SIG-M5 (cell line): ENCODE data around the gene TSC22D1.
"Not testable (repeated sequence)": the region's sequence is repeated elsewhere in the genome, so short reads cannot be mapped to it uniquely, and the experiment has no call there.

ENCODE experiments used
- DNase-seq: peaks from one replicate; lab custom pipeline; 2025; lab: John Stamatoyannopoulos, UW

The TSC22D1 gene

GRCh38 chr13:44573071-44573470, 3.1 kb downstream of the TSC22D1 start:
- DNase-seq: no peak

GRCh38 chr13:44566601-44567000, 9.5 kb downstream of the TSC22D1 start:
- DNase-seq: no peak

GRCh38 chr13:44565881-44566280, 10.2 kb downstream of the TSC22D1 start:
- DNase-seq: no peak

- no peak for DNase-seq
Measured at GRCh38 chr13:44564936-44565335, 11.2 kb downstream of the TSC22D1 start.

GRCh38 chr13:44562853-44563252, 13.3 kb downstream of the TSC22D1 start:
- DNase-seq: not testable (repeated sequence)

GRCh38 chr13:44561351-44561750, 14.8 kb downstream of the TSC22D1 start:
- no peak for DNase-seq

GRCh38 chr13:44557986-44558385, 18.1 kb downstream of the TSC22D1 start:
- no peak for DNase-seq

GRCh38 chr13:44555207-44555606, 20.9 kb downstream of the TSC22D1 start:
- no peak for DNase-seq

- no peak for DNase-seq
Measured at GRCh38 chr13:44549476-44549875, 26.7 kb downstream of the TSC22D1 start.

- DNase-seq: no peak
Measured at GRCh38 chr13:44546164-44546563, 30.0 kb downstream of the TSC22D1 start.

- no peak for DNase-seq
Measured at GRCh38 chr13:44543369-44543768, 32.8 kb downstream of the TSC22D1 start.

- DNase-seq: no peak
Measured at GRCh38 chr13:44542361-44542760, 33.8 kb downstream of the TSC22D1 start.

- DNase-seq: no peak
Measured at GRCh38 chr13:44541601-44542000, 34.5 kb downstream of the TSC22D1 start.

GRCh38 chr13:44540761-44541434, 35.2 kb downstream of the TSC22D1 start:
- no peak for DNase-seq

- no peak for DNase-seq
Measured at GRCh38 chr13:44537248-44537647, 38.9 kb downstream of the TSC22D1 start.

GRCh38 chr13:44523146-44524015, 52.7 kb downstream of the TSC22D1 start:
- DNase-seq: no peak

- DNase-seq: no peak
Measured at GRCh38 chr13:44519642-44520041, 56.5 kb downstream of the TSC22D1 start.

- no peak for DNase-seq
Measured at GRCh38 chr13:44516771-44517170, 59.4 kb downstream of the TSC22D1 start.

GRCh38 chr13:44514278-44514677, 61.9 kb downstream of the TSC22D1 start:
- DNase-seq: no peak

GRCh38 chr13:44509853-44510252, 66.3 kb downstream of the TSC22D1 start:
- not testable (repeated sequence) for DNase-seq

GRCh38 chr13:44508562-44509077, 67.5 kb downstream of the TSC22D1 start:
- DNase-seq: no peak

- no peak for DNase-seq
Measured at GRCh38 chr13:44507639-44508038, 68.5 kb downstream of the TSC22D1 start.

- no peak for DNase-seq
Measured at GRCh38 chr13:44506719-44507118, 69.4 kb downstream of the TSC22D1 start.
